Measurements from ENCODE around the gene LRRC32. TPM values are rescaled to one million over a fixed set of nuclear protein-coding genes. Genes with fewer than 3 reads are reported as not detected.

The LRRC32 gene
- total and polyA plus RNA-seq, 9 of the 15 experiments (the other 6 are each of a cell fraction or from before 2014, with no cell fraction given) = 0.10 to 0.50 (median 0.19) TPM; not detected in 5

GRCh38 chr11:76629853-76630599, 40.5 kb downstream of the LRRC32 start:
- peak; percentile 77 for ATAC-seq
- H3K4me2 ChIP-seq (ENCODE audit: insufficient read depth, low read length) = peak overlapping the region; percentile 28
- 11% methylated on average over 10 of the region's 11 CpGs for whole genome bisulfite sequencing (ENCODE audit: insufficient coverage, low coverage, missing lambda C conversion rate)

More at GRCh38 chr11:76629853-76630599, 40.5 kb downstream of the LRRC32 start:
- no peak overlapping the region for H3K27ac ChIP-seq (ENCODE audit: extremely low read depth, low read depth, low read length)
- H3K9ac ChIP-seq (ENCODE audit: insufficient read depth in 1 of 2, low read depth in 2 of 2, low read length in 2 of 2) = peak overlapping the region in 1 of 2 experiments; percentile 37; a peak in 1 of 4 replicates
- TF ChIP-seq CTCF (IDR thresholded peaks at IDR 0.05 in 2 of 3, conservative IDR thresholded peaks at IDR 0.05 in 1 of 3; ENCODE audit: insufficient read depth in 2 of 3, low read depth in 1 of 3, low read length in 3 of 3) = peak in 1 of 3 experiments; percentile 17; a peak in 2 of 6 replicates
- 0 out of 2 replicates have a peak, but pooled peaks have one; percentile 14 for TF ChIP-seq CXXC5 (CRISPR knock-in tag; IDR thresholded peaks at IDR 0.05)
- no peak for TF ChIP-seq KLF6 (CRISPR knock-in tag; IDR thresholded peaks at IDR 0.05; ENCODE audit: borderline replicate concordance)
- TF ChIP-seq NRF1 (conservative IDR thresholded peaks at IDR 0.05 in 1 of 2, IDR thresholded peaks at IDR 0.05 in 1 of 2) = peak in 1 of 2 experiments; percentile 56; a peak in 3 of 4 replicates
- TF ChIP-seq PBX2 (CRISPR knock-in tag; IDR thresholded peaks at IDR 0.05; ENCODE audit: low read depth) = no peak
- no peak for TF ChIP-seq PBX2 (tag; conservative IDR thresholded peaks at IDR 0.05; ENCODE audit: low read depth)
- peak; percentile 50; the same call in 1 of the 2 replicates for TF ChIP-seq L3MBTL2 (IDR thresholded peaks at IDR 0.05)
- peak; percentile 94 for TF ChIP-seq BHLHE40 (IDR thresholded peaks at IDR 0.05; ENCODE audit: low read length)
- TF ChIP-seq KLF10 (CRISPR knock-in tag; IDR thresholded peaks at IDR 0.05) = no peak
- no peak for TF ChIP-seq ZBTB5 (IDR thresholded peaks at IDR 0.05)
- TF ChIP-seq SPI1 (IDR thresholded peaks at IDR 0.05; ENCODE audit: borderline replicate concordance, low read depth, low read length) = peak; percentile 59; the same call in 1 of the 2 replicates
- peak in 1 of 2 experiments; percentile 23; a peak in 1 of 4 replicates for TF ChIP-seq RAD21 (CRISPR knock-in tag; conservative IDR thresholded peaks at IDR 0.05 in 1 of 2, IDR thresholded peaks at IDR 0.05 in 1 of 2)
- TF ChIP-seq FOXJ3 (CRISPR knock-in tag; IDR thresholded peaks at IDR 0.05) = no peak
- no peak for TF ChIP-seq SOX6 (IDR thresholded peaks at IDR 0.05)
- H2AFZ ChIP-seq (ENCODE audit: low read depth, low read length) = peak overlapping the region; percentile 69
- no peaks in the 10 kb centered on the region for H3K9me1 ChIP-seq (ENCODE audit: control insufficient read depth, insufficient read depth, low read length)
- H3K9me3 ChIP-seq (replicated peaks; ENCODE audit: control insufficient read depth, insufficient read depth, low read depth, low read length) = no peaks in the 10 kb centered on the region; the same call in 1 of the 2 replicates
- intact Hi-C loops (cut with micrococcal nuclease) (no loop called here), in situ Hi-C loops (cut with MboI) (no loop called here)
- peaks cover 2 to 3% of the 10 kb centered on the region in 2 experiments; a peak in 3 of 5 replicates for H3K27me3 ChIP-seq (ENCODE audit: control insufficient read depth in 2 of 2, insufficient read depth in 2 of 2, low read length in 2 of 2)
- FAIRE-seq (peak; percentile 44), DNase-seq (ENCODE audit: extremely low read depth in 1 of 4, low spot score in 3 of 4) (peak in 1 of 4 experiments; percentile 45)
- no peaks in the 10 kb centered on the region for H4K20me1 ChIP-seq (replicated peaks; ENCODE audit: control insufficient read depth, insufficient read depth, low read length)
- H3K79me2 ChIP-seq (ENCODE audit: control insufficient read depth, insufficient read depth, low read length) = no peaks in the 10 kb centered on the region
- ChIA-PET CTCF (ENCODE audit: low intra/inter-chr PET ratio) (no interaction called here), POLR2A (interaction anchor here (0.6 to 1.3 kb wide), 5 partner anchors 9 to 205 kb away, joined by 3 to 4 read pairs (median 3); no protein-coding TSS in a partner anchor)
- no peak overlapping the region for H3K4me3 ChIP-seq
- no peaks in the 10 kb centered on the region for H3K36me3 ChIP-seq (ENCODE audit: control insufficient read depth, insufficient read depth, low read length)
- BruUV-seq (replicated peaks) = no TSS peak
- H3K4me1 ChIP-seq (replicated peaks in 1 of 2; ENCODE audit: control insufficient read depth in 2 of 2, insufficient read depth in 2 of 2, low read length in 2 of 2) = peaks cover 2 to 14% of the 10 kb centered on the region in 2 experiments; a peak in 3 of 5 replicates
